GM21360 (cell line): ENCODE data around the gene KLHL6.
A peak's percentile ranks its signal among the peaks of the same experiment; 100 is the strongest.
"Not testable (repeated sequence)": the region's sequence is repeated elsewhere in the genome, so short reads cannot be mapped to it uniquely, and the experiment has no call there.

Experiments
- ATAC-seq: cut with Tn5 transposase; IDR thresholded peaks from one replicate; pipeline ENCODE4 v1.9.1; 2021; ENCODE audit warnings: mild to moderate bottlenecking, moderate library complexity; ENCODE audit not compliant: unreplicated experiment

The KLHL6 gene

GRCh38 chr3:183455089-183455488 is 100.4 kb downstream of the KLHL6 start:
- no peak for ATAC-seq

DNA sequence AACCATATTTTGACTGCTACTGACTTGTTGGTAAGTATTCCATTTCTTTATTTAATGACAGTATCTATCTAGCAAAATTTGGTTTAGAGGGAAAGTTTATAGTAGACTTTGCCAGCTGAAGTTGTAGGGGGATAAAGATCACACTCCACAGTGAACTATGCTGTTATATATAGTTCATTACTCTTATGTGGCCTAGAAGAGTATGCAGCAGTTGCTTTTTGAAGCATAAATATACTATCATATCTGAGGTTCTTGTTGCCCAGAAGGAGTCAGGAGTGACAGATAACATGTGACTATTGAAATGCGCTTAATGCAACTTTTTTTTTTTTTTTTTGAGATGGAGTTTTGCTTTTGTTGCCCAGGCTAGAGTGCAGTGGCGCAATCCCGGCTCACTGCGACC is 101.4 kb downstream of the KLHL6 start:
- ATAC-seq, result no peak

- ATAC-seq, result no peak
These were observed 105.7 kb downstream of the KLHL6 start for GRCh38 chr3:183449791-183450190.

GRCh38 chr3:183449391-183449790 is 106.1 kb downstream of the KLHL6 start:
- ATAC-seq, result no peak

DNA sequence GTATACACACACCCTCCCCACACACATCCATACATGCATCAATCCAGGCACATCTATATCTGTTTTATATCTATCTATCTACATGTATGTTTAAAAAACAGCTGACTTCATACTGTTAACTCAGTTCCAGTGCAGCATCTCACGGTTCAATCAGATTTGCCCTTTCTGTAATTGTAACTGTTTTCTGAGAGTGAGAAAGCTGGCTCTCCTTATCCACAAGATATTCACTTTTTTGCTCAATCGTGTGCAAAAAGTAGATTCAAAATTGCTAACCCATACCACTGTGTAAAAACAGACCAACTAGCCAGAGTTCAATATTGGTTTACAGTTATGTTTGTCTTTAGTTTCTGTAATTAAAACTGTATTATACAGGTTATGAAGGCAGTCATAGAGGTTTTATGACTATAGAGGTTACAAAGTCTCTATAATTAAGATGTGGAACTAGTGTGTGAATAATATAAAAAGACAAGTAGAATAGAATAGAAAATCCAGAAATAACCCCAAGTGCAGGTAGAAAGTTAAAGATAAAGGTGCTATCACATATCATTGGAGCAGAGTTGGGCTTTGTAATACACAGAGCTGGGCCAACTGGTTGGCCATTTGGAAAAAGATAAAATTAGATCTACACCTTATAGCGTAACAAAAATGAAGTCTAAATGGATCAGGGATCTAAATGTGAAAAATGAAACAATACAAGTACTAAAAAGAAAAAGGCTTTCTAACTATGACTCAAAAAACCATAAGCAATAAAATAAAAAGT is 107.0 kb downstream of the KLHL6 start:
- ATAC-seq, result no peak

DNA sequence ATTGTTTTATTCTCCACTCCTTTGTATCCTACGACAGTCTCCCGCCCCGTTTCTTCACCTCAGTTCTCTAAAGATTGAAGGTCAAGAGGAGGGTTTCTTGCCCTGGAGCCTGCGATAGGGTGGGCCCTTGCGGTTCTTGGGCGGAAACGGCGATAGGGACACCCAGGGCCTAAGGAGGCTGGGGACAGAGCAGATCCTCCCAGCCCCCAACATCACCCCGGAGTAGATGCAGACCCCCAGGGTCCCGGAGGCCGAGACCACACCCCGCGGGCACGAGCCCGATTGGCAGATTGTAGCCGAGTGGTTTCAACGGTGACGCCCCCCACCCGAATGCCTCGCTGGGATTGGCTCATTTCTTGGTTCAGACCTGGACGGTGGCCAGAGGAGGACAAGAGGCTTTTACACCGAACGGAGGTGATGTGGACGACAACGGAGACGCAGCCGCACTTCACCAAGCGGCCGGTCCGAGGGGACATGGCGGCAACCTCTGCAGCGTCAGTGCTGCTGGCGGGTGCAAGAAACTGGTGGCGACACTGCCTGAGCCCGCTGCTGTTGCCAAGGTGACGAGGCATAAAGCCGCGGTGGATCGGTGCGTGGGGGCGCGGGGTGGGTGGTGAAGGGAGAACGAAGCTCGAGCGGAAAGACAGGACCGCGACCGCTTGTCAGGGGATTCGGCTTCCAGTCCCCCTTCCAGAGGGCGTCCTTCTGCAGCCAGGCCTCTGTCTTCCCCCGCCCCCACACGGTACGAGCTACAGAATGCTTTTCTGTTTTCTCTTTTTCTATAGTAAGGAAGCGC is 108.1 kb downstream of the KLHL6 start:
- peak; percentile 88 for ATAC-seq

- ATAC-seq, result no peak
These were observed 108.7 kb downstream of the KLHL6 start for GRCh38 chr3:183446838-183447205.

- no peak for ATAC-seq
These were observed 110.8 kb downstream of the KLHL6 start for GRCh38 chr3:183444748-183445147.

DNA sequence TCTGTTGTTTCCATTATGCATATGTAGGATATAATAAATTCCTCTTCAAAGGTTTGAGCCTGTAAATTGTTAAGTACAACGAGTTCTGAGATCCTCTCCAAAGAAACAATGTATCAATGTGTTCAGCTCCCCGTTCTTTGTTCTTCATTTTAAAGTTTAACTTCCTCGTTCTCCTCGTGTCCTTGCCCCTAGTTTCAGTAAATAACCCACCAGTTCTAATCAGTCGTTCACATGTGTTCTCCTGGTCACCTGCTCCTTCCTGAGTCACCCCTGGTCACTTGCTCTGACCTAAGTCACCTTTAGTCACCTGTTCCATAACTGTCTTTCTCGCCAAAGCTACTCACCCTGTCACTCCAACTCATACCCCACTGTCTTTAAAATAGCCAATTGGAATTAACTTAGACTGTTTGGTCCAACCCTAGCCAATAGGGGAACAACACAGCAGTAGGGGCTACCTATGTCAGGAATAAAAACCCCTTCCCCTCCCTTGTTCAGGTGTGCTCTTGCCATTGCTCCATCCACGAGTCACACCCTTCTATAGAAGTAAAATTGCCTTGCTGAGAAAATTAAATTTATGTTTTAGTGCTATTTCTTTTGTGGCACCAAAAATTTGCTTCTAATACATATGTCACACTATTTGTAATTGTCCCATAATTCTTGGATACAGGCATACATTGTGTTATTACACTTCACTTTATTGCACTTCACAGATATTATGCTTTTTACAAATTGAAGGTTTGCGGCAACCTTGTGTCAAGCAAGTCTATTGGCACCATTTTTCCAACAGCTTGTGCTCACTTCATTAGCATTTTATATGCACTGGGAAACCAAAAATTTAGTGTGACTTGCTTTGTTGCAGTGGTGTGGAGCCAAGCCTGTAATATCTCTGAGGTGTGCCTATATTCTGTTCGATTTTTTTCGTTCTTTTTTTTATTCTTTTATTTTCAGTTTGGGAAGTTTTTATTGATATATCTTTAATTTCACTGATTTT is 111.8 kb downstream of the KLHL6 start:
- no peak for ATAC-seq

GRCh38 chr3:183442994-183443393 is 112.5 kb downstream of the KLHL6 start:
- no peak for ATAC-seq

DNA sequence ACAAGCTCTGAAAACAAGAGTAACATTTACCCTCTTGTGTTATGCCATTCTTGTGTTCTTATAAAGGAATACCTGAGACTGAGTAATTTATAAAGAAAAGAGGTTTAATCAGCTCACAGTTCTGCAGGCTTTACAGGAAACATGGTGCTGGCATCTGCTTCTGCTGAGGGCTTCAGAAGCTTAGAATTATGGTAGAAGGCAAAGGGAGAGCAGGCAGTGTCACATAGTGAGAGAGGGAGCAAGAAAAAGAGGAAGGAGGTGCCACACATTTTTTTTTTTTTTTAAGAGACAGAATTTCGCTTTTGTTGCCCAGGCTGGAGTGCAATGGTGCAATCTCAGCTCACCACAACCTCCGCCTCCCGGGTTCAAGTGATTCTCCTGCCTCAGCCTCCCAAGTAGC is 115.0 kb downstream of the KLHL6 start:
- ATAC-seq, result not testable (repeated sequence)

DNA sequence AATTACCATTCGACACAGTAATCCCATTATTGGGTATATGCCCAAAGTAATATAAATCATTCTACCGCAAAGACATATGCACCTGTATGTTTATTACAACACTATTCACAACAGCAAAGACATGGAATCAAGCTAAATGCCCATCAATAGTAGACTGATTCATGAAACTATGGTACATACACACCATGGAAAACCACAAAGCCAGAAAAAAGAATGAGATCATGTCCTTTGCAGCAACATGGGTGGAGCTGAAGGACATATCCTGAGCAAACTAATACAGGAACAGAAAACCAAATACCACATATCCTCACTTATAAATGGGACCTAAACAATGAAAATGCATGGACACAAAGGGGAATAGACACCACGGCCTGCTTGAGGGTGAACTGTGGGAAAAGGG is 116.0 kb downstream of the KLHL6 start:
- no peak for ATAC-seq

DNA sequence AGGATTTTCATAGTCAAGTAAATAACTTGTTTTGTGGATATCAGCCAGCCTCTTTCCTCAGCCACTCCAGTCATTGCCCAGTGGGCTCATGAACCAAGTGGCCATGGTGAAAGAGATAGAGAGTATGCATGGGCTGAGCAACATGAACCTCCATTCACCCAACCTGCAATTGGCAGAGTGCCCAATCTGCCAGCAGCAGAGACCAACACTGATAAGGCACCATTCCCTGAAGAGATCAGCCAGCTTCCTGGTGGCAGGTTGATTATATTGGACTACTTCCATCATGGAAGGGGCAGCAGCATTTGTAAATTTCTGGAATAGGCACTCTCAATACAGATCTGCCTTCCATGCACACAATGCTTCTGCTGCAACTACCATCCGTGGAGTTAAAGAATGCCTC is 116.8 kb downstream of the KLHL6 start:
- ATAC-seq, result no peak

DNA sequence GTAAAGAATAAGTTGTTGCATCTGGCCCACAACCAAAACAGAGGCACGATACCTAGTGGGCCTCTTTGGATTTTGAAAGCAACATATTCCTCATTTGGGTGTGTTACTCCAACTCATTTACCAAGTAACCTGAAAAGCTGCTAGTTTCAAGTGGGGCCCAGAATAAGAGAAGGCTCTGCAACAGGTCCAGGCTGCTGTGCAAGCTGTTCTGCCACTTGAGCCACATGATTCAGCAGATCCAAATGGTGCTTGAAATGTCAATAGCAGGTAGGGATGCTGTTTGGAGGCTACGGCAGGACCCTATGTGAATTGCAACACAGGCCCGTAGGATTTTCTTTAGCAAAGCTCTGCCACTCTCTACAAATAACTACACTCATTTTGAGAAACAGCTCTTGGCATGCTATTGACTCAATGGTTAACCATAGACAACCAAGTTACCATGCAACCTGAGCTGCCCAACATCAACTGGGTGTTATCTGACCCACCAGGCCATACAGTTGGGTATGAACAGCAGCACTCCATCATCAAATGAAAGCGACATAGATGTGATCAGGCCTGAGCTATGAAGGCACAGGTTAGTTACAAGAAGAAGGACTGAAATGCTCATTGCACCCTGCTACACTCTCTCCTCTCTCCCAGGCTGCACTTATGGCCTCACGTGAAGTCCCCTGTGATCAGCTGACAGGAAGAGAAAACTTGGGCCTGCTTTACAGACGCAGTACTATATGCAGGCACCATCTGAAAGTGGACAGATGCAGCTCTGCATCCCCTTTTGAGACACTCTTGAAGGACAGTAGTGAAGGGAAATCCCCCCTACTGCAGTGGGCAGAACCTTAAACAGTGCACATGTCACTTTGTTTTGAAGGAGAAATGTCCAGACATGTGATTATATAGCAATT is 117.6 kb downstream of the KLHL6 start:
- no peak for ATAC-seq
